ENCODE measurements around the gene SLC43A3. TPM values are rescaled to one million over a fixed set of nuclear protein-coding genes. Genes with fewer than 3 reads are reported as not detected.

SLC43A3 gene
- total RNA-seq, 1 experiment from 2014 or later: 8.6 TPM

DNA sequence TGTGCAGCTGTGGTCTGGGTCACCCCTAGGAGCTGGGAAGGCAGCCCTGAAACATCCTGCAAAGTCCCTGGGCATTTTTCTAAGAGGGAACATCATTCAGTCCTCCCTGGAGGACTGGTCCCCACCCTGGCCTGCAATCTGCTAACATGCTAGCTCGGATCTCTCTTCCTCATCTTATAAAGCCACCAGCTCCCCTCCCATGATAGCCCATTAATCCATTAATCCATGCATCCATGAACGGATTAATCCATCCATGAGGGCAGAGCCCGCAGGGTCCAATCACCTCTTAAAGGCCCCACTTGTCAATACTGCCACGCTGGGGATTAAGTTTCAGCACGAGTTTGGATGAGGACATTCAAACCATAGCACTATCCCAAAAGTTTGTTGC, 58.1 kb downstream of the SLC43A3 start:
- in situ Hi-C loops (cut with HindIII; ENCODE audit: low pct_unique_long_range_greater_than_20kb, low sequenced_read_pairs): no loop called here
- TF ChIP-seq, protein P1, sequence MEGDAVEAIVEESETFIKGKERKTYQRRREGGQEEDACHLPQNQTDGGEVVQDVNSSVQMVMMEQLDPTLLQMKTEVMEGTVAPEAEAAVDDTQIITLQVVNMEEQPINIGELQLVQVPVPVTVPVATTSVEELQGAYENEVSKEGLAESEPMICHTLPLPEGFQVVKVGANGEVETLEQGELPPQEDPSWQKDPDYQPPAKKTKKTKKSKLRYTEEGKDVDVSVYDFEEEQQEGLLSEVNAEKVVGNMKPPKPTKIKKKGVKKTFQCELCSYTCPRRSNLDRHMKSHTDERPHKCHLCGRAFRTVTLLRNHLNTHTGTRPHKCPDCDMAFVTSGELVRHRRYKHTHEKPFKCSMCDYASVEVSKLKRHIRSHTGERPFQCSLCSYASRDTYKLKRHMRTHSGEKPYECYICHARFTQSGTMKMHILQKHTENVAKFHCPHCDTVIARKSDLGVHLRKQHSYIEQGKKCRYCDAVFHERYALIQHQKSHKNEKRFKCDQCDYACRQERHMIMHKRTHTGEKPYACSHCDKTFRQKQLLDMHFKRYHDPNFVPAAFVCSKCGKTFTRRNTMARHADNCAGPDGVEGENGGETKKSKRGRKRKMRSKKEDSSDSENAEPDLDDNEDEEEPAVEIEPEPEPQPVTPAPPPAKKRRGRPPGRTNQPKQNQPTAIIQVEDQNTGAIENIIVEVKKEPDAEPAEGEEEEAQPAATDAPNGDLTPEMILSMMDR (IDR thresholded peaks at IDR 0.05): no peak
- TF ChIP-seq POLR2AphosphoS5 (IDR thresholded peaks at IDR 0.05; ENCODE audit: low read depth, low read length): no peak
- TF ChIP-seq, protein P2, sequence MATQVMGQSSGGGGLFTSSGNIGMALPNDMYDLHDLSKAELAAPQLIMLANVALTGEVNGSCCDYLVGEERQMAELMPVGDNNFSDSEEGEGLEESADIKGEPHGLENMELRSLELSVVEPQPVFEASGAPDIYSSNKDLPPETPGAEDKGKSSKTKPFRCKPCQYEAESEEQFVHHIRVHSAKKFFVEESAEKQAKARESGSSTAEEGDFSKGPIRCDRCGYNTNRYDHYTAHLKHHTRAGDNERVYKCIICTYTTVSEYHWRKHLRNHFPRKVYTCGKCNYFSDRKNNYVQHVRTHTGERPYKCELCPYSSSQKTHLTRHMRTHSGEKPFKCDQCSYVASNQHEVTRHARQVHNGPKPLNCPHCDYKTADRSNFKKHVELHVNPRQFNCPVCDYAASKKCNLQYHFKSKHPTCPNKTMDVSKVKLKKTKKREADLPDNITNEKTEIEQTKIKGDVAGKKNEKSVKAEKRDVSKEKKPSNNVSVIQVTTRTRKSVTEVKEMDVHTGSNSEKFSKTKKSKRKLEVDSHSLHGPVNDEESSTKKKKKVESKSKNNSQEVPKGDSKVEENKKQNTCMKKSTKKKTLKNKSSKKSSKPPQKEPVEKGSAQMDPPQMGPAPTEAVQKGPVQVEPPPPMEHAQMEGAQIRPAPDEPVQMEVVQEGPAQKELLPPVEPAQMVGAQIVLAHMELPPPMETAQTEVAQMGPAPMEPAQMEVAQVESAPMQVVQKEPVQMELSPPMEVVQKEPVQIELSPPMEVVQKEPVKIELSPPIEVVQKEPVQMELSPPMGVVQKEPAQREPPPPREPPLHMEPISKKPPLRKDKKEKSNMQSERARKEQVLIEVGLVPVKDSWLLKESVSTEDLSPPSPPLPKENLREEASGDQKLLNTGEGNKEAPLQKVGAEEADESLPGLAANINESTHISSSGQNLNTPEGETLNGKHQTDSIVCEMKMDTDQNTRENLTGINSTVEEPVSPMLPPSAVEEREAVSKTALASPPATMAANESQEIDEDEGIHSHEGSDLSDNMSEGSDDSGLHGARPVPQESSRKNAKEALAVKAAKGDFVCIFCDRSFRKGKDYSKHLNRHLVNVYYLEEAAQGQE (IDR thresholded peaks at IDR 0.05; ENCODE audit: insufficient read depth in 1 of 2, low read depth in 2 of 2, low read length in 1 of 2): no peak
- no peak for TF ChIP-seq SIN3A (IDR thresholded peaks at IDR 0.05; ENCODE audit: borderline replicate concordance, insufficient read depth, low read depth, low read length)
- no peak for TF ChIP-seq TCF7L2 (IDR thresholded peaks at IDR 0.05; ENCODE audit: low read depth, low read length)
- Histone ChIP-seq H3K4me1 (ENCODE audit: control insufficient read depth, insufficient read depth, low read length) (no peaks in the 10 kb centered on the region), H3K27me3 (ENCODE audit: control insufficient read depth, insufficient read depth, low read length) (peaks cover 3% of the 10 kb centered on the region; the same call in 1 of the 2 replicates), H3K27ac (ENCODE audit: low read length) (no peak overlapping the region), H3K4me3 (ENCODE audit: low read depth in 2 of 2, low read length in 2 of 2) (no peak overlapping the region), H3K36me3 (ENCODE audit: control insufficient read depth, insufficient read depth, low read length) (no peaks in the 10 kb centered on the region), H3K9me3 (ENCODE audit: control insufficient read depth, insufficient read depth, low read depth, low read length) (no peaks in the 10 kb centered on the region)
- ATAC-seq: no peak
- ChIA-PET CTCF (no interaction called here), POLR2A (no interaction called here)
- no TSS peak for BruUV-seq (replicated peaks)
- no peak for DNase-seq (ENCODE audit: low read depth, low spot score)
- intact Hi-C loops (cut with micrococcal nuclease; ENCODE audit: unreplicated experiment): no loop called here

DNA sequence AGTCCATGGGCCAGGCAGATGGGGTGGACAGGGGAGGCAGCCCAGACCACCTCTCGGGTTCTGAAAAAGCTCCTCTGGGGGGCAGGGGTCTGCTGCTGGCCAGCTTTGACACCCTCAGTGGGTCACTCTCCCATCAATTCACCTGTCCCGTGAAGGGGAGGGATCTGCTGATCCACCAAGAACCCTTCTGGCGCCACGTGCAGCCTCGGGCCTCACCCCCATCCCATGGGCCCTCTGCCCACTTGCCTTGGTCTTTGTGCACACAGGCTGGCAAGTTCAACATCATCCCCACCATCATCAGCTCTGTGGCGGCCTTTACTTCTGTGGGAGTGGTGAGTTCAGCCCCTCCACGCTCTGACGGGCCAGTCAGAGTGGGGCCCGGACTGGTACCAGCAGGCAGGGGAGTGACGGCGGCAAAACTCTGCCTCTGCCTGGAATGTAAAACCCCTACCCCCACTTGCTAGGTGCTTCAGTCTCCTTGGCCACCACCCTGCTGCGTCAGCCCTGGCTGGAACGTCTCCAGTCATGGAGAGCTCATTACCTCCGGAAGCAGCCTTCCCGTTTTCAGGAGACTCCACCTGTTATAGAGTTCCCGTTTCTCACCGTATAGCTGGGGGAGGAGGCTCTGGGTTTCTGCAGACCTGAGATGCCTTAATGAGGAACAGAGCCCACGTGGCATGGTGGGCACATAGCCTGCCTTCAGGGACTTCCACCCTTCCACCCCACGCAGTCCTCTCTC, 58.6 kb downstream of the SLC43A3 start:
- no peak overlapping the region for H3K27ac ChIP-seq (ENCODE audit: low read length)
- CTCF ChIA-PET: no interaction called here
- H3K4me3 ChIP-seq (ENCODE audit: low read depth in 2 of 2, low read length in 2 of 2): no peak overlapping the region
- H3K36me3 ChIP-seq (ENCODE audit: control insufficient read depth, insufficient read depth, low read length): no peaks in the 10 kb centered on the region
- no peaks in the 10 kb centered on the region for H3K4me1 ChIP-seq (ENCODE audit: control insufficient read depth, insufficient read depth, low read length)
- no peaks in the 10 kb centered on the region for H3K9me3 ChIP-seq (ENCODE audit: control insufficient read depth, insufficient read depth, low read depth, low read length)
- DNase-seq (ENCODE audit: low read depth, low spot score): no peak
- peaks cover 3% of the 10 kb centered on the region; the same call in 1 of the 2 replicates for H3K27me3 ChIP-seq (ENCODE audit: control insufficient read depth, insufficient read depth, low read length)
- in situ Hi-C loops (cut with HindIII; ENCODE audit: low pct_unique_long_range_greater_than_20kb, low sequenced_read_pairs) (no loop called here), intact Hi-C loops (cut with micrococcal nuclease; ENCODE audit: unreplicated experiment) (no loop called here)
- BruUV-seq (replicated peaks): no TSS peak
- TF ChIP-seq SIN3A (IDR thresholded peaks at IDR 0.05; ENCODE audit: borderline replicate concordance, insufficient read depth, low read depth, low read length) (no peak), POLR2AphosphoS5 (IDR thresholded peaks at IDR 0.05; ENCODE audit: low read depth, low read length) (no peak), TCF7L2 (IDR thresholded peaks at IDR 0.05; ENCODE audit: low read depth, low read length) (no peak)
- TF ChIP-seq, protein P2 (IDR thresholded peaks at IDR 0.05; ENCODE audit: insufficient read depth in 1 of 2, low read depth in 2 of 2, low read length in 1 of 2): no peak
- TF ChIP-seq, protein P1 (IDR thresholded peaks at IDR 0.05): no peak
- ATAC-seq: no peak
- POLR2A ChIA-PET: interaction anchor here (0.6 kb wide), 1 partner anchor 31 kb away, joined by 3 read pairs; no protein-coding TSS in a partner anchor

Data from Panc1 (cell line).